Muscle layer of duodenum (tissue), 2 donors: ENCODE data around the gene WDR88.

Experiments used
- H3K27ac ChIP-seq: one replicate; pipeline ENCODE4 v1.7.0; 2013; ENCODE audit warnings: mild to moderate bottlenecking, low read length
- H3K27me3 ChIP-seq: one replicate; pipeline ENCODE4 v1.7.0; 2013; ENCODE audit warnings: low read depth, mild to moderate bottlenecking, control low read depth, low read length
- H3K36me3 ChIP-seq, 2 donors: one replicate each; pipeline ENCODE4 v1.7.0; 2013; ENCODE audit warnings: low read length in 2 of 2, control low read depth in 1 of 2, mild to moderate bottlenecking in 1 of 2; ENCODE audit not compliant: insufficient read depth in 2 of 2, control insufficient read depth in 1 of 2
- H3K4me1 ChIP-seq, 2 donors: one replicate each; pipeline ENCODE4 v1.7.0; 2013; ENCODE audit warnings: low read length in 2 of 2, mild to moderate bottlenecking in 2 of 2, control low read depth in 1 of 2, moderate library complexity in 1 of 2; ENCODE audit not compliant: insufficient read depth in 2 of 2, control insufficient read depth in 1 of 2
- H3K4me3 ChIP-seq, 2 donors: one replicate each; pipeline ENCODE4 v1.7.0; 2013; ENCODE audit warnings: low read length in 2 of 2, low read depth in 1 of 2, mild to moderate bottlenecking in 1 of 2
- H3K9me3 ChIP-seq, 2 donors: one replicate each; pipeline ENCODE4 v1.7.0; 2013; ENCODE audit warnings: low read length in 2 of 2, control low read depth in 1 of 2, mild to moderate bottlenecking in 1 of 2; ENCODE audit not compliant: control insufficient read depth in 1 of 2
- donor health status: healthy.

WDR88 gene

GRCh38 chr19:33201886-33202545 lies 70.1 kb downstream of the WDR88 start:
- Histone ChIP-seq H3K4me1 (no peaks in the 10 kb centered on the region), H3K9me3 (no peaks in the 10 kb centered on the region), H3K27me3 (no peaks in the 10 kb centered on the region), H3K36me3 (peaks cover 0 to 49% of the 10 kb centered on the region in 2 donors), H3K4me3 (no peak overlapping the region), H3K27ac (no peak overlapping the region)

- Histone ChIP-seq H3K4me1 (no peaks in the 10 kb centered on the region), H3K36me3 (peaks cover 0 to 55% of the 10 kb centered on the region in 2 donors), H3K4me3 (no peak overlapping the region), H3K27me3 (no peaks in the 10 kb centered on the region), H3K27ac (no peak overlapping the region), H3K9me3 (no peaks in the 10 kb centered on the region)
Observed at GRCh38 chr19:33202546-33203507, 70.9 kb downstream of the WDR88 start.

- H3K9me3 ChIP-seq = no peaks in the 10 kb centered on the region
- no peak overlapping the region for H3K27ac ChIP-seq
- no peaks in the 10 kb centered on the region for H3K27me3 ChIP-seq
- no peaks in the 10 kb centered on the region for H3K4me1 ChIP-seq
- peaks cover 0 to 55% of the 10 kb centered on the region in 2 donors for H3K36me3 ChIP-seq
- H3K4me3 ChIP-seq = no peak overlapping the region
Observed at GRCh38 chr19:33203529-33203928, 71.6 kb downstream of the WDR88 start.

GRCh38 chr19:33204136-33204973 lies 72.4 kb downstream of the WDR88 start:
- H3K36me3 ChIP-seq = peaks cover 0 to 51% of the 10 kb centered on the region in 2 donors
- H3K4me1 ChIP-seq = no peaks in the 10 kb centered on the region
- H3K4me3 ChIP-seq = no peak overlapping the region
- H3K27ac ChIP-seq = no peak overlapping the region
- no peaks in the 10 kb centered on the region for H3K27me3 ChIP-seq
- H3K9me3 ChIP-seq = no peaks in the 10 kb centered on the region

GRCh38 chr19:33205110-33205509 lies 73.2 kb downstream of the WDR88 start:
- H3K9me3 ChIP-seq = no peaks in the 10 kb centered on the region
- no peak overlapping the region for H3K4me3 ChIP-seq
- H3K27me3 ChIP-seq = no peaks in the 10 kb centered on the region
- no peaks in the 10 kb centered on the region for H3K4me1 ChIP-seq
- H3K27ac ChIP-seq = no peak overlapping the region
- H3K36me3 ChIP-seq = peaks cover 0 to 47% of the 10 kb centered on the region in 2 donors

- no peaks in the 10 kb centered on the region for H3K27me3 ChIP-seq
- no peak overlapping the region for H3K4me3 ChIP-seq
- H3K9me3 ChIP-seq = no peaks in the 10 kb centered on the region
- H3K27ac ChIP-seq = no peak overlapping the region
- H3K4me1 ChIP-seq = no peaks in the 10 kb centered on the region
- peaks cover 0 to 47% of the 10 kb centered on the region in 2 donors for H3K36me3 ChIP-seq
Observed at GRCh38 chr19:33205531-33206260, 73.8 kb downstream of the WDR88 start.

- Histone ChIP-seq H3K27ac (no peak overlapping the region), H3K4me3 (no peak overlapping the region), H3K27me3 (no peaks in the 10 kb centered on the region), H3K9me3 (no peaks in the 10 kb centered on the region), H3K4me1 (no peaks in the 10 kb centered on the region), H3K36me3 (peaks cover 0 to 47% of the 10 kb centered on the region in 2 donors)
Observed at GRCh38 chr19:33206261-33207039, 74.5 kb downstream of the WDR88 start.

GRCh38 chr19:33207040-33207620 lies 75.2 kb downstream of the WDR88 start:
- H3K36me3 ChIP-seq = peaks cover 0 to 47% of the 10 kb centered on the region in 2 donors
- no peaks in the 10 kb centered on the region for H3K9me3 ChIP-seq
- H3K4me1 ChIP-seq = no peaks in the 10 kb centered on the region
- no peaks in the 10 kb centered on the region for H3K27me3 ChIP-seq
- no peak overlapping the region for H3K4me3 ChIP-seq
- no peak overlapping the region for H3K27ac ChIP-seq

GRCh38 chr19:33207903-33208302 lies 76.0 kb downstream of the WDR88 start:
- Histone ChIP-seq H3K4me3 (no peak overlapping the region), H3K9me3 (no peaks in the 10 kb centered on the region), H3K27me3 (no peaks in the 10 kb centered on the region), H3K27ac (no peak overlapping the region), H3K36me3 (peaks cover 0 to 43% of the 10 kb centered on the region in 2 donors), H3K4me1 (no peaks in the 10 kb centered on the region)

- no peaks in the 10 kb centered on the region for H3K4me1 ChIP-seq
- H3K27me3 ChIP-seq = no peaks in the 10 kb centered on the region
- H3K36me3 ChIP-seq = peaks cover 0 to 38% of the 10 kb centered on the region in 2 donors
- H3K9me3 ChIP-seq = no peaks in the 10 kb centered on the region
- no peak overlapping the region for H3K27ac ChIP-seq
- no peak overlapping the region for H3K4me3 ChIP-seq
Observed at GRCh38 chr19:33208371-33208895, 76.5 kb downstream of the WDR88 start.
